Sigmoid colon (tissue), 7 donors: ENCODE measurements around the gene SMTNL1. TPM values are rescaled to one million over a fixed set of nuclear protein-coding genes. Genes with fewer than 3 reads are reported as not detected.

Experiments used
- DNase-seq: peaks from one replicate; pipeline ENCODE4 v3.0.0-alpha.2; 2019
- H3K27ac ChIP-seq, 4 donors: fragments of 200-600 bp; sonication (generic); one replicate each; pipeline ENCODE4 v1.5.1; 2016 to 2019; ENCODE audit warnings: mild to moderate bottlenecking in 1 of 4
- H3K27me3 ChIP-seq, 3 donors: fragments of 200-600 bp; sonication (generic); one replicate each; pipeline ENCODE4 v1.5.1; 2019; ENCODE audit warnings: mild to moderate bottlenecking in 1 of 3
- H3K36me3 ChIP-seq, 4 donors: fragments of 200-600 bp; sonication (generic); one replicate each; pipeline ENCODE4 v1.5.1; 2016 to 2019
- H3K4me1 ChIP-seq, 4 donors: fragments of 200-600 bp; sonication (generic); one replicate each; pipeline ENCODE4 v1.5.1; 2017 to 2019
- H3K4me3 ChIP-seq, 4 donors: fragments of 200-600 bp; sonication (generic); one replicate each; pipeline ENCODE4 v1.5.1; 2017 to 2019; ENCODE audit warnings: mild to moderate bottlenecking in 2 of 4, moderate library complexity in 1 of 4
- H3K9me3 ChIP-seq, 4 donors: fragments of 200-600 bp in 3 of 4; sonication (generic) in 3 of 4; one replicate each; pipeline versions ENCODE4 v1.5.1 to v1.6.1; 2013 to 2019
- CTCF ChIP-seq, 4 experiments: fragments of 450-650 bp in 3 of 4; fragments of 200-600 bp in 1 of 4; IDR thresholded peaks; one replicate each; pipeline ENCODE4 v1.5.1; 2016 to 2019; ENCODE audit warnings: antibody characterized with exemption in 4 of 4, mild to moderate bottlenecking in 3 of 4, moderate library complexity in 2 of 4
- EP300 ChIP-seq, 4 donors: sonication (generic); formaldehyde crosslinking; IDR thresholded peaks; one replicate each; pipeline ENCODE4 v1.6.1; 2017; ENCODE audit warnings: antibody characterized with exemption in 4 of 4
- POLR2A ChIP-seq, 2 donors: fragments of 450-650 bp; IDR thresholded peaks; one replicate each; pipeline ENCODE4 v1.6.1; 2016; ENCODE audit warnings: antibody characterized with exemption in 2 of 2, mild to moderate bottlenecking in 2 of 2, moderate library complexity in 2 of 2
- POLR2AphosphoS5 ChIP-seq, 4 donors: sonication (generic); formaldehyde crosslinking; IDR thresholded peaks; one replicate each; pipeline ENCODE4 v1.6.1; 2017; ENCODE audit warnings: antibody characterized with exemption in 4 of 4
- WGBS, 2 donors: extraction: QIAGEN DNeasy Blood & Tissue Kit; methylation state at CpG; one replicate each; pipeline ENCODE4 v1.1.7; 2013; 5-methylcytosine and 5-hydroxymethylcytosine counted together
- intact Hi-C: fragments of 100-400 bp; cut with DNase I; formaldehyde crosslinking; loops from one replicate; pipeline ENCODE4 v1.15.1; 2023
- polyA plus RNA-seq, 3 donors: library from polyadenylated mRNA; stranded (reverse); fragments of 200-250 nt; gene quantifications; one replicate each; pipeline ENCODE4 v1.2.3, GENCODE V29; 2013
- total RNA-seq, 4 donors: library from RNA; depleted of rRNA; stranded (reverse); fragments of >200 nt; gene quantifications; one replicate each; pipeline ENCODE4 v1.1.0, GENCODE V29; 2016
- donor health status: healthy with polysubstance abuse.
- donor health status: Bipolar disorder and iron deficiency.
- donor health status: healthy.

Gene SMTNL1
- total and polyA plus RNA-seq, 7 donors, result not detected

GRCh38 chr11:57514538-57515331, 22.7 kb upstream of the SMTNL1 start:
- WGBS, 2 donors, result 0% methylated on average over 57 of the region's 57 CpGs
- TF ChIP-seq POLR2A (IDR thresholded peaks at IDR 0.05) (peak in 1 of 2 donors; percentile 10), CTCF (IDR thresholded peaks at IDR 0.05) (no peak), EP300 (IDR thresholded peaks at IDR 0.05) (no peak), POLR2AphosphoS5 (IDR thresholded peaks at IDR 0.05) (peak in 2 of 4 donors; percentile 8 to 18)
- H3K4me1 ChIP-seq, result peaks cover 0 to 18% (median 17%) of the 10 kb centered on the region in 4 donors
- intact Hi-C loops, result loop anchor here (2.0 kb wide), 1 partner anchor 14 kb away; no protein-coding TSS in a partner anchor
- DNase-seq, result peak; percentile 82
- peak overlapping the region; percentile 68 to 79 (median 76) for H3K27ac ChIP-seq
- peak overlapping the region; percentile 65 to 82 (median 75) for H3K4me3 ChIP-seq
- H3K27me3 ChIP-seq, result no peaks in the 10 kb centered on the region
- H3K36me3 ChIP-seq, result no peaks in the 10 kb centered on the region
- no peaks in the 10 kb centered on the region for H3K9me3 ChIP-seq

GRCh38 chr11:57515332-57516060, 21.9 kb upstream of the SMTNL1 start, which contains the start of gene SLC43A1:
Gene SLC43A1, minus strand, starts transcription at chr11:57515702. Its CDS starts 1,591 bp downstream, at chr11:57514111.
- WGBS, 2 donors, result 0% methylated on average over 66 of the region's 66 CpGs

GRCh38 chr11:57516061-57516443, 21.3 kb upstream of the SMTNL1 start:
- intact Hi-C loops, result no loop called here
- DNase-seq, result no peak
- H3K4me3 ChIP-seq, result peak overlapping the region; percentile 65 to 82 (median 75)
- peak overlapping the region; percentile 68 to 79 (median 76) for H3K27ac ChIP-seq
- TF ChIP-seq POLR2AphosphoS5 (IDR thresholded peaks at IDR 0.05) (no peak), CTCF (IDR thresholded peaks at IDR 0.05) (no peak), EP300 (IDR thresholded peaks at IDR 0.05) (no peak), POLR2A (IDR thresholded peaks at IDR 0.05) (no peak)
- peaks cover 0 to 18% (median 17%) of the 10 kb centered on the region in 4 donors for H3K4me1 ChIP-seq
- H3K36me3 ChIP-seq, result no peaks in the 10 kb centered on the region
- H3K27me3 ChIP-seq, result no peaks in the 10 kb centered on the region
- 11 to 20% methylated on average over 5 of the region's 5 CpGs for WGBS, 2 donors
- H3K9me3 ChIP-seq, result no peaks in the 10 kb centered on the region

More at GRCh38 chr11:57515332-57516060, 21.9 kb upstream of the SMTNL1 start, which contains the start of gene SLC43A1:
- Histone ChIP-seq H3K4me3 (peak within 1 kb of the TSS; percentile 65 to 82 (median 75)), H3K4me1 (peaks cover 0 to 18% (median 17%) of the 10 kb centered on the region in 4 donors), H3K27me3 (no peaks in the 10 kb centered on the region), H3K9me3 (no peaks in the 10 kb centered on the region), H3K27ac (peak within 1 kb of the TSS; percentile 68 to 79 (median 76)), H3K36me3 (no peaks in the 10 kb centered on the region)
- peak; percentile 15 to 64 (median 49) for TF ChIP-seq POLR2AphosphoS5 (IDR thresholded peaks at IDR 0.05)
- no peak for TF ChIP-seq CTCF (IDR thresholded peaks at IDR 0.05)
- TF ChIP-seq POLR2A (IDR thresholded peaks at IDR 0.05), result peak in 1 of 2 donors; percentile 10
- peak; percentile 86 for DNase-seq
- intact Hi-C loops, result loop anchor here (2.0 kb wide), 1 partner anchor 15 kb away; no protein-coding TSS in a partner anchor

- Histone ChIP-seq H3K4me1 (peaks cover 0 to 3% (median under 1%) of the 10 kb centered on the region in 4 donors), H3K4me3 (no peak overlapping the region), H3K27ac (no peak overlapping the region), H3K9me3 (no peaks in the 10 kb centered on the region), H3K27me3 (no peaks in the 10 kb centered on the region), H3K36me3 (no peaks in the 10 kb centered on the region)
- TF ChIP-seq EP300 (IDR thresholded peaks at IDR 0.05), result no peak
- no peak for TF ChIP-seq POLR2A (IDR thresholded peaks at IDR 0.05)
- TF ChIP-seq POLR2AphosphoS5 (IDR thresholded peaks at IDR 0.05), result no peak
- no peak for TF ChIP-seq CTCF (IDR thresholded peaks at IDR 0.05)
- 94 to 95% methylated on average over 2 of the region's 2 CpGs for WGBS, 2 donors
- no peak for DNase-seq
- intact Hi-C loops, result no loop called here
Observed at GRCh38 chr11:57521116-57521515, 16.3 kb upstream of the SMTNL1 start.
